A673 (cell line): ENCODE data around the gene TSPEAR.

Experiments
- EZH2 ChIP-seq: fragments of 200-600 bp; sonication (generic); IDR thresholded peaks from 2 replicates; pipeline ENCODE4 v1.6.1; 2017; ENCODE audit warnings: borderline replicate concordance, low read depth, mild to moderate bottlenecking, mixed read lengths, antibody characterized with exemption, low read length; ENCODE audit not compliant: poor library complexity, severe bottlenecking
- TF ChIP-seq, protein P1 (sequence below): fragments of 300-800, 200-600 bp; sonication (generic); conservative IDR thresholded peaks from 2 replicates; pipeline ENCODE4 v1.5.1; 2017; ENCODE audit warnings: low read depth, mild to moderate bottlenecking, antibody characterized with exemption, low read length, moderate library complexity, mixed read lengths

DNA sequence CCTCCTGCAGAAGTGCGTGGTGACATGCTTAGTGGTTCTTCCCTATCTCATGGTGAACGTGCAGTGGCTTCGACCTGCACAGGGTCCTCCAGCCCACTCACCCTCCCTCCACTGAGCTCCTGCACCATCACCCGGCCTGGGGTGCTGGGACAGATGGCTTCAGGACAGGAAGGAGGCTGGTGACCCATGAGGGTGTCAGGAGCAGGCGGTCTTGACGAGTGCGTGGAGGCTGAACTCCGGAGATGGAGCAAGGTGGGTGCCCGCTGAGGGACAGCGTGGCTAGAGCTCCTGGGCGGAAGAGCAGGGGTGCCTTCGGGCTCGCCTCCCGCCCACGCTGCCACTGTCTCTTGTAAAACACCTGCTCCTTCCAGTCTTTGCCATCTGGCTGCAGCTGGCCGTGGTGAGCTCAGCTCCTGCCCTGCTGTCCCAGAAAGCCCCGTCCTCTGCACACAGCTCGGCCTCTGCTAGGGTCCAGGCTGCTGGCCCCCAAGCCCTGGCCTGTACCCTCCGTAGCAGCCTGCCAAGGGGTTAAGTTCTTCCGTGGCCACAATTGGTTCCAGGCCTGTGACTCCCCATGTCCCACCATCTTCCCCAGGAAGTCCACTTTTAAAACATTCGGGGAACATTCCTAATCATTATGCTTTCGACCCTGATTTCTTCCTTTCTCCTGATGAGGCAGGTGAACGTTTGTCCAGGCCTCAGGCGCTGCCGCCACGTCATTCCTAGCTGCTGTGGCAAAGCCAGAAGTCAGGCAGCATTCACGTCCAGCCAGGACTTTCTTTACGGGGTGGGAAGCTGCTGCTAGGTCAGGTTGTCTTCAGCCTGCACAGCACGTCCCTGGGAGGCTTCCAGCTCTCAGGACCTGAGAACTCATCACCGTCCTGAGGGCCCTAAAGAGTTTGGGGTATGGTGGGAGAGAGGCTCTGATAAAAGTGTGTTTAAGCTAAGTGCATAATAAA, 179.5 kb downstream of the TSPEAR start:
- TF ChIP-seq, protein P1, sequence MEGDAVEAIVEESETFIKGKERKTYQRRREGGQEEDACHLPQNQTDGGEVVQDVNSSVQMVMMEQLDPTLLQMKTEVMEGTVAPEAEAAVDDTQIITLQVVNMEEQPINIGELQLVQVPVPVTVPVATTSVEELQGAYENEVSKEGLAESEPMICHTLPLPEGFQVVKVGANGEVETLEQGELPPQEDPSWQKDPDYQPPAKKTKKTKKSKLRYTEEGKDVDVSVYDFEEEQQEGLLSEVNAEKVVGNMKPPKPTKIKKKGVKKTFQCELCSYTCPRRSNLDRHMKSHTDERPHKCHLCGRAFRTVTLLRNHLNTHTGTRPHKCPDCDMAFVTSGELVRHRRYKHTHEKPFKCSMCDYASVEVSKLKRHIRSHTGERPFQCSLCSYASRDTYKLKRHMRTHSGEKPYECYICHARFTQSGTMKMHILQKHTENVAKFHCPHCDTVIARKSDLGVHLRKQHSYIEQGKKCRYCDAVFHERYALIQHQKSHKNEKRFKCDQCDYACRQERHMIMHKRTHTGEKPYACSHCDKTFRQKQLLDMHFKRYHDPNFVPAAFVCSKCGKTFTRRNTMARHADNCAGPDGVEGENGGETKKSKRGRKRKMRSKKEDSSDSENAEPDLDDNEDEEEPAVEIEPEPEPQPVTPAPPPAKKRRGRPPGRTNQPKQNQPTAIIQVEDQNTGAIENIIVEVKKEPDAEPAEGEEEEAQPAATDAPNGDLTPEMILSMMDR = no peak
- no peak for TF ChIP-seq EZH2
